Measurements from ENCODE around the gene SELP. TPM values are rescaled to one million over a fixed set of nuclear protein-coding genes. Genes with fewer than 3 reads are reported as not detected.

SELP gene
- polyA plus RNA-seq, 1 of the 3 experiments (the other 2 are of a cell fraction), result not detected

GRCh38 chr1:169610858-169611257, 19.1 kb downstream of the SELP start (continued):
- TF ChIP-seq EZH2phosphoT487 (IDR thresholded peaks at IDR 0.05; ENCODE audit: borderline replicate concordance, low read depth), result no peak
- no peak for TF ChIP-seq TAF1 (IDR thresholded peaks at IDR 0.05; ENCODE audit: borderline replicate concordance, low read depth, low read length)
- TF ChIP-seq TCF12 (IDR thresholded peaks at IDR 0.05), result no peak
- TF ChIP-seq MXI1 (IDR thresholded peaks at IDR 0.05; ENCODE audit: low read depth, low read length), result no peak

GRCh38 chr1:169610108-169610507, 19.8 kb downstream of the SELP start:
- peaks cover 70% of the 10 kb centered on the region for H3K27me3 ChIP-seq (ENCODE audit: insufficient read depth)
- H3K4me3 ChIP-seq (ENCODE audit: low read depth in 2 of 2, low read length in 1 of 2), result no peak overlapping the region
- WGBS (ENCODE audit: low lambda C conversion rate), result 5% methylated on average over 1 of the region's 1 CpG
- H3K79me2 ChIP-seq (ENCODE audit: insufficient read depth), result no peaks in the 10 kb centered on the region
- H3K9me3 ChIP-seq, result no peaks in the 10 kb centered on the region
- ChIA-PET CTCF (no interaction called here), POLR2A (no interaction called here)
- no peaks in the 10 kb centered on the region for H4K20me1 ChIP-seq (ENCODE audit: insufficient read depth)
- TF ChIP-seq USF1 (IDR thresholded peaks at IDR 0.05; ENCODE audit: borderline replicate concordance, low read depth) (no peak), TAF1 (IDR thresholded peaks at IDR 0.05; ENCODE audit: borderline replicate concordance, low read depth, low read length) (no peak), IRF3 (IDR thresholded peaks at IDR 0.05; ENCODE audit: low read depth, low read length) (no peak)
- H3K36me3 ChIP-seq (replicated peaks in 1 of 2; ENCODE audit: control insufficient read depth in 1 of 2, insufficient read depth in 2 of 2, low read length in 1 of 2), result no peaks in the 10 kb centered on the region
- H3F3A ChIP-seq (replicated peaks; ENCODE audit: insufficient read depth), result no peaks in the 10 kb centered on the region
- H3K4me2 ChIP-seq, result no peak overlapping the region
- H3K27ac ChIP-seq (ENCODE audit: low read depth in 2 of 2, low read length in 1 of 2), result no peak overlapping the region
- no peaks in the 10 kb centered on the region for H3K9me2 ChIP-seq
- DNase-seq, result no peak
- H2AFZ ChIP-seq (ENCODE audit: low read depth), result no peak overlapping the region
- no peak overlapping the region for H3K9ac ChIP-seq
- H3K4me1 ChIP-seq (ENCODE audit: control insufficient read depth in 1 of 2, insufficient read depth in 2 of 2, low read depth in 1 of 2, low read length in 1 of 2), result no peaks in the 10 kb centered on the region

- no peaks in the 10 kb centered on the region for H4K20me1 ChIP-seq (ENCODE audit: insufficient read depth)
- H3K9ac ChIP-seq, result no peak overlapping the region
- H3K9me2 ChIP-seq, result no peaks in the 10 kb centered on the region
- TF ChIP-seq MAX (IDR thresholded peaks at IDR 0.05; ENCODE audit: low read depth), result no peak
- TF ChIP-seq PBX3 (IDR thresholded peaks at IDR 0.05), result no peak
- no peaks in the 10 kb centered on the region for H3K9me3 ChIP-seq
- H3K27ac ChIP-seq (ENCODE audit: low read depth in 2 of 2, low read length in 1 of 2), result no peak overlapping the region
- H3K4me1 ChIP-seq (ENCODE audit: control insufficient read depth in 1 of 2, insufficient read depth in 2 of 2, low read depth in 1 of 2, low read length in 1 of 2), result no peaks in the 10 kb centered on the region
- POLR2A ChIA-PET, result no interaction called here
- H3K4me3 ChIP-seq (ENCODE audit: low read depth in 2 of 2, low read length in 1 of 2), result no peak overlapping the region
- 35% methylated on average over 4 of the region's 4 CpGs for WGBS (ENCODE audit: low lambda C conversion rate)
- no peaks in the 10 kb centered on the region for H3K79me2 ChIP-seq (ENCODE audit: insufficient read depth)
- no peak overlapping the region for H2AFZ ChIP-seq (ENCODE audit: low read depth)
- no peaks in the 10 kb centered on the region for H3F3A ChIP-seq (replicated peaks; ENCODE audit: insufficient read depth)
- DNase-seq, result no peak
- CTCF ChIA-PET, result no interaction called here
- H3K36me3 ChIP-seq (replicated peaks in 1 of 2; ENCODE audit: control insufficient read depth in 1 of 2, insufficient read depth in 2 of 2, low read length in 1 of 2), result no peaks in the 10 kb centered on the region
- H3K4me2 ChIP-seq, result no peak overlapping the region
- peaks cover 67% of the 10 kb centered on the region for H3K27me3 ChIP-seq (ENCODE audit: insufficient read depth)
Measured at GRCh38 chr1:169608226-169608625, 21.7 kb downstream of the SELP start.

Data from SK-N-SH (cell line).